8988T (cell line): ENCODE data around the gene EBF3.

Experiments
- DNase-seq: peaks from one replicate; pipeline ENCODE4 v3.0.0; 2011

EBF3 gene

GRCh38 chr10:129959544-129960480 lies 4.3 kb downstream of the EBF3 start:
- no peak for DNase-seq

- no peak for DNase-seq
Measured at GRCh38 chr10:129958629-129959543, 5.2 kb downstream of the EBF3 start.

GRCh38 chr10:129958148-129958628 lies 5.9 kb downstream of the EBF3 start:
- no peak for DNase-seq

- DNase-seq, result no peak
Measured at GRCh38 chr10:129956876-129957673, 7.0 kb downstream of the EBF3 start.

- DNase-seq, result no peak
Measured at GRCh38 chr10:129956286-129956670, 7.8 kb downstream of the EBF3 start.

GRCh38 chr10:129955601-129956285 lies 8.3 kb downstream of the EBF3 start:
- DNase-seq, result no peak

GRCh38 chr10:129954492-129955315 lies 9.4 kb downstream of the EBF3 start:
- no peak for DNase-seq

GRCh38 chr10:129953119-129954051 lies 10.7 kb downstream of the EBF3 start:
- no peak for DNase-seq

GRCh38 chr10:129952378-129953118 lies 11.5 kb downstream of the EBF3 start:
- DNase-seq, result no peak

GRCh38 chr10:129951970-129952265 lies 12.2 kb downstream of the EBF3 start:
- no peak for DNase-seq

- DNase-seq, result no peak
Measured at GRCh38 chr10:129951101-129951969, 12.7 kb downstream of the EBF3 start.

GRCh38 chr10:129950676-129951075 lies 13.4 kb downstream of the EBF3 start:
- DNase-seq, result no peak

GRCh38 chr10:129949891-129950291 lies 14.2 kb downstream of the EBF3 start:
- DNase-seq, result no peak

- no peak for DNase-seq
Measured at GRCh38 chr10:129949411-129949810, 14.7 kb downstream of the EBF3 start.

- no peak for DNase-seq
Measured at GRCh38 chr10:129946859-129947258, 17.2 kb downstream of the EBF3 start.

- no peak for DNase-seq
Measured at GRCh38 chr10:129945941-129946760, 17.9 kb downstream of the EBF3 start.

GRCh38 chr10:129945526-129945925 lies 18.5 kb downstream of the EBF3 start:
- no peak for DNase-seq
